Measurements from ENCODE around the gene MAGI1.
"Not testable (repeated sequence)": the region's sequence is repeated elsewhere in the genome, so short reads cannot be mapped to it uniquely, and the experiment has no call there.

The MAGI1 gene

DNA sequence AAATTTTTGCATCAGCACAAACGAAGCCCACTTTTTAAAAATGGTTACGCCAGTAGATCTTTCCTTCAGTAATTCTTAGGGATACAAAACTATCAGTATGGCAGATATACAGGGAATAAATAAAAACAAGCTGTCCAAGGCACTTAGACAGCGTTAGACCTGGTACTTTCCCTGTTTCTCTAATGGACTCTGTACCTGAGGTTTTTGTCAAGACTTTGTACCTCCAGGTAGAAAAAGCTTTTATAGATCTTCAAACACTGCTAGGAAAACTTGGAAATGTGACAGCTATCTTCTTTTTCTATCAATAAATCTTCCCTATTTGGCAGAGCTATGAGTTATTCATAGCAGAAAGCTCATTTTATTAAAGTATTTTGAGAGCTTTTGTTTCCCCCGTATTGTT is 477.8 kb downstream of the MAGI1 start:
- DNase-seq (ENCODE audit: low read depth), result no peak

- no peak for DNase-seq (ENCODE audit: low read depth)
Observed at GRCh38 chr3:65560133-65560532, 478.6 kb downstream of the MAGI1 start.

GRCh38 chr3:65559643-65560042 is 479.1 kb downstream of the MAGI1 start:
- DNase-seq (ENCODE audit: low read depth), result no peak

DNA sequence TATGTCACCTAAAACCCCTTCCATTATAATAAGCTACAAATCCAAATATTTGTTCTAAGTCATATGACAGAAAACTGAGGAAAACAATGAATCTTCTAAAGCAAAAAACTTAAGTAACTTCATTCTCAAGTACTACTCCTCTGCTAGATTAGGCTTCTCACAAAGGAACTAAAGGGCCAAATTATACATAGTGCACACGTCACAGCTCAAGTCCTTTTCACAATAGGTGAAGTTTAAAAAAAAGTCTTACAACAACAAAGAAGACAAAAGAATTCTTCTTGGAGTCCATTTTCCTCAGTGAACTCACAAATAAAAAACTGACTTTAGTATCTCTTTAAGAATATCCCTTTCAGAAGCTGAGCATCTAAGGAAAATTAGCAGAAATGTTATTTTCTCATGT is 479.9 kb downstream of the MAGI1 start:
- no peak for DNase-seq (ENCODE audit: low read depth)

GRCh38 chr3:65557899-65558564 is 480.7 kb downstream of the MAGI1 start:
- DNase-seq (ENCODE audit: low read depth), result no peak

- no peak for DNase-seq (ENCODE audit: low read depth)
Observed at GRCh38 chr3:65556934-65557577, 481.7 kb downstream of the MAGI1 start.

DNA sequence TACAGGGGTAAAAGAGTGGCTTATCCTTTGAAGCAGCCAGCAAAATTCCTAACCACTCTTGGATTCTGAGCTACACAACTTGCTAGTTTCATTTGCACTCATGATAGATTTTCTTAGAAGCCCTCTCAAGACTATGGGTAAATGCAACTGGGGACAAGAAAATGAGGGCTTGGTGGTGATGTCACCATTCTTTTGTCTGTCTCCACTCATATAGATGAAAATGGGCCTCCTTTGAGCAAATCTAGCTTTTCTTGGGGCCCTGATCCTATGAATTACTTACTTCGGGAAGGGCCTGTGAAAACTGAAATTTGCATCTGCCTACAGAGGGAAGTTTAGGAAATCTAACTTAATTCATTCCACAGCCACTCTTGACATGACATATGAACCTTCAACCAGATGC is 486.3 kb downstream of the MAGI1 start:
- no peak for DNase-seq (ENCODE audit: low read depth)

DNA sequence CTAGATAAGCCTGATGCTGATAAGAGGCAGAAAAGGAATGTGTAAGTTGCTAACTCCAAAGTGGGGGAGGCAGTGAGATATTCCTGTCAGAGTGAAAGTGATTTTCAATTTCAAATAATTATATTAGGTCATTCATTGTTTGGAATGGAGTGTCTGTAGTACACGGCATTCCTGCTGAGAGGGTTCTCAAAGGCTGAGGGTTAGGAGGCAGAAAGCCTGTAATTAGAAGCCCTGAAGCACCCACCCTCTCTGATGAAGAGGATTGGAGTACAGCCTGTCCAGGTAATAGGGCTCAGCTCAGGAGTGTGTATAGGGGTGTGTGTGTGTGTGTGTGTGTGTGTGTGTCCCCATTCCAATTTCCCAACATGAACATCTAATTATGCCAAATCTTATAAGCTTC is 486.8 kb downstream of the MAGI1 start:
- DNase-seq (ENCODE audit: low read depth), result no peak

GRCh38 chr3:65550137-65550536 is 488.6 kb downstream of the MAGI1 start:
- DNase-seq (ENCODE audit: low read depth), result no peak

GRCh38 chr3:65549626-65549959 is 489.1 kb downstream of the MAGI1 start:
- no peak for DNase-seq (ENCODE audit: low read depth)

- no peak for DNase-seq (ENCODE audit: low read depth)
Observed at GRCh38 chr3:65548848-65549625, 489.7 kb downstream of the MAGI1 start.

GRCh38 chr3:65545429-65545828 is 493.3 kb downstream of the MAGI1 start:
- DNase-seq (ENCODE audit: low read depth), result no peak

DNA sequence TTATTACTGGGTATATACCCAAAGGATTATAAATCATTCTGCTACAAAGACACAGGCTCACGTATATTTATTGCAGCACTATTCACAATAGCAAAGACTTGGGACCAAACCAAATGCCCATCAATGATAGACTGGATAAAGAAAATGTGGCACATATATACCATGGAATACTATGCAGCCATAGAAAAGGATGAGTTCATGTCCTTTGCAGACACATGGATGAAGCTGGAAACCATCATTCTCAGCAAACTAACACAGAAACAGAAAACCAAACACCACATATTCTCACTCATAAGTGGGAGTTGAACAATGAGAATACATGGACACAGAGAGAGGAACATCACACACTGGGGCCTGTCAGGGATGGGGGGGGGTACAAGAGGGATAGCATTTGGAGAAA is 495.3 kb downstream of the MAGI1 start:
- not testable (repeated sequence) for DNase-seq (ENCODE audit: low read depth)

DNA sequence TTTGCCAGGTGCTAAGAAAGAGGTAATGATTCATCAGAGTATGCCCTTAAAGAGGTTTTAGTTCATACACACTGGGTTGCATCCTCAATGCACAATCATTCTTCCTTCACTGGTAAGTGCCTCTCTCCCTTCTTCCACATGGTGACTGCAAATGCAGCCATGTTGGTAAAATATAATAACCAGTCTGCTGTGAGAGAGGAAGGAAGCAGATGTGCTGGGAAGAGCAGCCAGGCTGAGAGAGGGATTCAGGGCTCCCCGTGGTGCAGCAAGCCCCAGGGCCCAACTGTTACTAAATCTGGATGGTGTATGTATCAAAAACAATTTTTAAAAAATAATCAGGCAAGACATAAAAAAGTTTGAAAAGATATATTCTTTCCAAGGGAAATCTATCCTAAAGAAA is 498.1 kb downstream of the MAGI1 start:
- no peak for DNase-seq (ENCODE audit: low read depth)

- no peak for DNase-seq (ENCODE audit: low read depth)
Observed at GRCh38 chr3:65539616-65540015, 499.1 kb downstream of the MAGI1 start.

DNA sequence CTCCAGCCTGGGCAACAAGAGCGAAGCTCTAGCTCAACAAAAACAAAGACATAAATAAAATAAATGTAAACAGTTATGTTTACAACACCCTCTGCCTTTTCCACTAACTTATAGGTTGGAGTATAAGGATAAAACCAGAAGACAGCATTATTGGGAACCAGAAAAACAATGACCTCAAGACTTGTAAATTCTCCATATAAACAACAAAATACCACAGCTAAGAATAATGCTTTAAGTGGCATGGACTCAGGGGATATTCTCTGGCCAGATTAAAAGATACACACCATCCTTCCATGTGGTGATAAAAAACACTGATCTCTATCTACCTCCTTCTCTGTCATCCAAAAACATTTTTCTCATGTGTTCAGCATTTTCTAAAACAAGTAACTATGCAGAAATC is 500.6 kb downstream of the MAGI1 start:
- DNase-seq (ENCODE audit: low read depth), result no peak

- no peak for DNase-seq (ENCODE audit: low read depth)
Observed at GRCh38 chr3:65537109-65537508, 501.6 kb downstream of the MAGI1 start.

DNA sequence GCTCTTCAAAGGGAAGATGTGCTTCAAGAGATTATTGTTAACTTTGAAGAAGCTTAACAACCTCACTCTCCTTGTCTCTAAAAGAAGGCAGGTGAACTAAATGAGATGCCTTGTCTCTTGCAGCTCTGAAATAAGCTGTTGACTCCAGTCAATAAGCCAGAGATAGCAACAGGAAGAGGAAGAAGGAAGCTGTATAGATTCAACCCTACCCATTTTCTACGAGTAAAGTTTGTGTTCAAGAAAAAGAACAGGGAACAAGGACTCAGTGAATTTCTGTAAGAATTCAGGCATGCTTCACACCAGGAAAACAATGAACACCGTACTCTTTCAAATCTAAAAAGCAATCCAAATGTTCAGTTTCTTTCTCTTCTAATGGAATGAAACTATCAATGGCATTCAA is 503.5 kb downstream of the MAGI1 start:
- no peak for DNase-seq (ENCODE audit: low read depth)

- DNase-seq (ENCODE audit: low read depth), result no peak
Observed at GRCh38 chr3:65534805-65535204, 503.9 kb downstream of the MAGI1 start.

DNA sequence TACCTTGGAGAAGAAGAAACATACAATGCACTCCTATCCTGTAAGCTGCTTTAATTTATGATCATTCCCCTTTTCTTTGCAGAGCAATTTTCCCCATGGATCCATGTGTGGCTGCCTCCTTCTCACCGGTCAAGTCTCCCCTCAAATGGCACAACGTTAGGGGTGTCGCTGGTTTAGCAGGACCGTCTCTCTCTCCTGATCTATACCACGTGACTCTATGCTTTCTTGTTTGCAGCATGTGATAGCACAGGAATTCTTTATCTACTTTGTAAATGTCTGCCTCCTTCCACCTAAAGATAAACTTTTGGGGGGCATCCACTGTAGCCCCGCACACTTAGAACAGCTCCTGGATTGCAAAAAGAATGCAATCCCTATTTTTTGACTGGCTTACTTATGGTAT is 506.0 kb downstream of the MAGI1 start:
- DNase-seq (ENCODE audit: low read depth), result no peak

DNA sequence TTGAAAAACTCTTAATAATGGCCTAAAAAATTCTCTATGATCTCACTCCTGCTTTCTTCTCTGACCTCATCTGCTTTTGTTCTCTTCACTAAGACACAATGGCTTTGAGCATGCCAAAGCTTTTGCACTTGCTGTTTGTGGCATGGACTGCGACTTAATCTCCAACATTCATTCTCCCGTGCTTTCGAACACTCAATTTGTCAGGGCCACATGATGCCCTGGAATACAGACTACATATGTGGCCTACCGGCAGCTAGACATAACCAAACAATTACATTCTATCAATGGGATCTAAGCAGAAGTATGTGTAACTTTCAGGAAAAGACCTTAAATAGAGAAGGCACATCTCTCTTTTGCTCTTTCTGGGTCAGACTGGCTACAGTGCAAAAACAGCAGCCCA is 506.5 kb downstream of the MAGI1 start:
- DNase-seq (ENCODE audit: low read depth), result no peak

DNA sequence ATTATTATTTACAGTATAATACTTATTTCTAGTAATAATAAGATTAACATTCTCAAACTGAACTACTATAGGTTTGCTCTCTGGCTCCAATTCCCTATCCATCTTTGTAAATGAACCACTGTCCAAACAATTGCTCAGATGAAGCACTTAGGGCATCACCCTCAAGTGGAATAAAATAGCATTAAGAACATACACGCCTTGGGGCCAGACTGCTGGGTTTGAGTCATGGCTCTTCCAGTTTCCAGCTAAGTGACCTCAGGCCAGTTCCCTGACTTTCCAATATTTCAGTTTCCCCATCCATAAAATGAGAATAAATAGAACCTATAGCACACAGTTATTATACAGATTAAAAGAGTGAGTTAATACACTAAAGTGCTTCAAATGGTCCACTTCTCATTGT is 507.2 kb downstream of the MAGI1 start:
- no peak for DNase-seq (ENCODE audit: low read depth)

- DNase-seq (ENCODE audit: low read depth), result no peak
Observed at GRCh38 chr3:65526656-65527055, 512.1 kb downstream of the MAGI1 start.

GRCh38 chr3:65524584-65524983 is 514.1 kb downstream of the MAGI1 start:
- DNase-seq (ENCODE audit: low read depth), result no peak
